Measurements from ENCODE around the gene ALX4.

DNA sequence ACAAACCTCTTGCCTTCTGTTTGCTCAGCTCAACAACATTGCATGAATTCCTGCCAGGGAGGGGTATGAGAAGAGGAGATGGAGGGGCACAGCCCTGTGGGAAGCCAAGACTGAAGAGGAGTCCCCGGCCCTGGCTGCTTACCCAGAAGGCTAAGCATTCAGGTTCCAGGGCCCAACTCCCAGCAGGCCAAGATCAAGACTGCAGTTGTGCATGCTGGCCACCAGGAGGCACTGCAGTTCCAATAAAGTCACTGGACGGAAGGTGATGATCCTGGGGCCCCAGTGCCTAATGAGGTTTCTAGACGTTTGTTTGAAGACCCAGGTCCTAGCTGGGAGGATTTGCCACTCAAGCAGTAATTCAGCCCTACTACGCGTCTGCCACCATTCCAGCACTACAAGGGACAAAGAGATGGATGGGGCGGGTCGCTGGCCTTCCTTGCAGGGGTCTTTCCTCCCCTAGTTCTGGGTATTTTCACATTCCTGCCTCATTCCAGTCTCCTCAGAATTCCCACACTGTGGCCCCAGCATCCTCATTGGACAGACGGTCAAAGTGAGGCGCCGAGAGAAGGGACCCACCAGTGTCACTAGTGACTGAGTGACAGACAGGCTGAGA lies 23.6 kb downstream of the ALX4 start:
- TF ChIP-seq, protein P1, sequence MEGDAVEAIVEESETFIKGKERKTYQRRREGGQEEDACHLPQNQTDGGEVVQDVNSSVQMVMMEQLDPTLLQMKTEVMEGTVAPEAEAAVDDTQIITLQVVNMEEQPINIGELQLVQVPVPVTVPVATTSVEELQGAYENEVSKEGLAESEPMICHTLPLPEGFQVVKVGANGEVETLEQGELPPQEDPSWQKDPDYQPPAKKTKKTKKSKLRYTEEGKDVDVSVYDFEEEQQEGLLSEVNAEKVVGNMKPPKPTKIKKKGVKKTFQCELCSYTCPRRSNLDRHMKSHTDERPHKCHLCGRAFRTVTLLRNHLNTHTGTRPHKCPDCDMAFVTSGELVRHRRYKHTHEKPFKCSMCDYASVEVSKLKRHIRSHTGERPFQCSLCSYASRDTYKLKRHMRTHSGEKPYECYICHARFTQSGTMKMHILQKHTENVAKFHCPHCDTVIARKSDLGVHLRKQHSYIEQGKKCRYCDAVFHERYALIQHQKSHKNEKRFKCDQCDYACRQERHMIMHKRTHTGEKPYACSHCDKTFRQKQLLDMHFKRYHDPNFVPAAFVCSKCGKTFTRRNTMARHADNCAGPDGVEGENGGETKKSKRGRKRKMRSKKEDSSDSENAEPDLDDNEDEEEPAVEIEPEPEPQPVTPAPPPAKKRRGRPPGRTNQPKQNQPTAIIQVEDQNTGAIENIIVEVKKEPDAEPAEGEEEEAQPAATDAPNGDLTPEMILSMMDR (IDR thresholded peaks at IDR 0.05), result peak; percentile 85 to 96 (median 92)
- no peak for TF ChIP-seq POLR2A (IDR thresholded peaks at IDR 0.05)
